ENCODE results near the gene IQSEC1.

Gene IQSEC1

GRCh38 chr3:12963922-12964701 is 109.1 kb downstream of the IQSEC1 start:
- DNase-seq = no peak

DNA sequence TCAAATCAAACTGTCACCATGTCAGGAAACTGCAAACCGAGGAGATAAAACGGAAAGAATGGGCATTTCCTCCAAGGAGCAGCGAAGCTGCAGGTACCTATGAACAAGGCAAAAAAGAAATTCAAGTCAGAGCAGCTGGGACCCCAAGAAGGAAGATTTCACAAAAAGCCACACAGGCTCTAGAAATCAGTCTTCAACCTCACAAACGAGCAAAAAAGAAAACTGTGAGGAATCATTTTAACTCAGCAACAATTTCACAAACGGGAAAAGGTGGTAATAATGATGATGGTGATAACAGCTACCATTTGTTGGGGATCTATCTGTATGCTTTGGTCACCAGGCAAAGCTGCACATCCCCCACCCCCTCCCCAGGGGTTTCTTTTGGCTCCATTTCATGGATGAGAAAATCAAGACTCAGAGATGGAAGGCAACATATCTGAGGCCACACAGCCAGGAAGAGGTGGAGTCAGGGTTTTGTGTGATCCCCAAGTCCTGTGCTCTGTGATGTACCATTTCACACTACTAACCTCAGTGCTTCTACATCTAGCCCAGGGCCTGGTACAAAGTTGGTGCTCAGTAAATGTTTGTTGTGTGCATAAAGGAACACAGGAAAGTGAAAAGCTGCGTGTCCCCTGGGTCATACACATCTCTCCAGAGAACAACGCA is 109.9 kb downstream of the IQSEC1 start:
- no peak for DNase-seq

- no peak for DNase-seq
Observed at GRCh38 chr3:12962292-12962691, 110.9 kb downstream of the IQSEC1 start.

DNA sequence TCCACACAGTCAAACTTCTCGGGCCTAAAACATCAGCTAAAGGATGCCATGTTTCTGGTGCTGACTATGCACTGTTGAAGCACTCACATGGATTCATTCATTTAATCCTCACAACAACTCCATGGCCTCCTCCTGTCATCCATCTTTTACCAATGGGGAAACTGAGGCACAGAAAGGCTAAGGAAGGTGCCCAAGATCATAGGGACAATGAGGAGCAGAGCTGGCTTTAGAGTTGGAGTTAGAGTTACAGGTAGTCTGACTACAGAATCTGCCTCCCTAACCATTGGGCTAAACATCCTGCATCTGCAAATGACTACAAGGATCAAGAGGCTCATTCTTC is 111.6 kb downstream of the IQSEC1 start:
- DNase-seq = no peak

GRCh38 chr3:12961007-12961696 is 112.1 kb downstream of the IQSEC1 start:
- DNase-seq = no peak

DNA sequence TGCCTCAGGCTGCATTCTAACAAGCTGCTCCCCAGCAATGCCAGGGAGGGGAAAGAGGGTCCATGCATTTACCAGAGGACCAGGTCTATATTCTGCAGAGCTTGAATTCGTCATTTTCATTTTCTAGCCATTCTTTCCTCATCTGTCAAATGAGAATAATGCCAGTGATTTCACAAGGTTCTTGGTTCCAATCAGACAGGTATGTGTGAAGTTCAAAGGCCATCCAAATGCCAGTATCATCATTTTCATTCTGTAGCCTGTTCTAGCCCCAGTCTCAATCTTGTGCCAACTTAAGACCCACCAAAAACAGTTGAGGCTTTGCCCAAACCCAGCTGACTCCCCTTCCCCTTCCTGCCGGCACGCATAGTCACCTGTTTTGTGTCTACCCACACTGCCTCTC is 112.7 kb downstream of the IQSEC1 start:
- DNase-seq = no peak

DNA sequence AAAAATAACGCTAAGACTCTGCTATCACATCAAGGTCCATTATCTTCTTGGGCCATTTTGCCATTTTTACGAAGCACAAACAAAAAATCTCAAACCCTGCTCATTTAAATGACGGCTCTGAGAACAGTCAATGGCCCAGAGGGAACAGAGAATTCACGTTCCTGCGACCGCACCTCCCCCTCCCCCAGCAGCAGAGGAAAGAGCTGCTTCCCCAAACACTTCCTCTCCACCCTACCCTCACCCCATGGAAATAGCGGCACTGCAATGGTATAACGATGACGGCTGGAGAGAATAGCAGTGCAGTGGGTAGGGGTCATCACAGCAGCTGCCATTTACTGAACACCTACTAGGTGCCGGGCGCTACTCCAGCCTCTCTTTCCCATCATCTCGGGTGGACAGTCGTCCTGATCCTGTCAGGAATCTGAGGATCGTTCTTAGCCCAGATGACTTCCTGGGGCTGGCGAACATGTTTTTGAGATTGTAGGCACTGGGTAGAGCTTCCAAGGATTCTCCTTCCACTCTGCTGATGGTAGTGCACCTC is 113.3 kb downstream of the IQSEC1 start:
- DNase-seq = no peak

DNA sequence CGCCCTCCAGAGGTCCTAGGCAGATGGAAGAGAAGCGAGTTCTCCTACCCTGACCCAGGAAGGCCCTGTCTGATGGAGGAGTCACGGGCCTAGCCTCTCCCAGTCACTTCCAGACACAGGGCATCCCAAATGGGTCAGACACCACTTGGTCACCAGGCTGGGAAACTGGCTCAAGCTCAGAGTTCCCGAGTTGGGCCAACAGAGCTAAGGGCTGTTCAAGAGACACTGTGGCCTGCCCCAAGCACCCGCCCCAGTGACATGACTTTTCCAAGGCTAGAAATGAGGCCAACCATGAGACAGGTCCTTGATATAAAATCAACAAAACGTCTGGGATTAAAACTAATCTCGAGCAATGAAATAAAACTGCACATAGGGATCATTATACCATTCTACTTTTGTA is 113.8 kb downstream of the IQSEC1 start:
- DNase-seq = no peak

DNA sequence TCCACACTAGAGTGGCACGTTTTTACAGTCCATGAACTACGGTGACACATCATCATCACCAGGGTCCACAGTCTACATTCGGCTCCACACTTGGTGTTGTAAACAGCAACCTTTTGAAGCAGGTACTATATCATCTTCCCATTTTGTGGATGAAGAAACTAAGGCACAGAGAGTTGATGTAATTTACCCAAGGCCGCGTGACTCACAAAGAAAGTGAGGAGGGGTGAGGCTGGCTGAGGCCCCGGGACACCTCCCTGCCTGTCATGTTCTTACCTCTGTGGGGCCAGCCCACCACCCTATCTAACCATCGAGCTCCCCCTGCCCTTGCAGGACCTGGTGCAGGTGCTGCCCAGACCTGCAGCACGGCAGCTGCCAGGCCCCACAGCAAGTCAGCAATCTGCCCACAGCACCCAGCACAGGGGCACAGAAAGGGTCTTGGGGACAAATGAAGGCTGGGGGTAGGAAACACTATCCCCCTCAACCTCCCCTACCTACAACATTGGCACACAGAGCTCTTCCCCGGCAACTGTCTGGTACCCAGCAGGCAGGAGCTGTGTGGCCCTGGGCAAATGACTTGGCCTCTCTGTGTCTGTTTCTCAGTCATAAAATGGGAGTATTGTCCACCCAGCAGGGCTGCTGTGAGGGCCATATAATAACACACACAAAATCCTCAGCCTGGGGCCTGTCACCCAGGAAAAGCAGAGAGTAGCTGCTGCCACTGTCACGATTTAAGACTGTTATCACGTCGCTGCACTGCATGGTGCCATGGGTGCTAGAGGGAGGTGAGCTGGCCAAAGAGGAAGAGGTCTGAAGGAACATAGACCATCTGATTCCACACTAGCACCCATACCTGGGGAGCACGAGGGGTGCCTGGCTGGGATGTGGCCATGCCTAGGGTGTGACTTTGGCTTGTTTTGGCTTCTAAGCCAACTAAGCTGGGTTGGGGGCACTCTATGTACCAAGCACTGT is 115.1 kb downstream of the IQSEC1 start:
- no peak for DNase-seq

- DNase-seq = no peak
Observed at GRCh38 chr3:12957339-12957738, 115.9 kb downstream of the IQSEC1 start.

- DNase-seq = no peak
Observed at GRCh38 chr3:12956316-12956660, 116.9 kb downstream of the IQSEC1 start.

DNA sequence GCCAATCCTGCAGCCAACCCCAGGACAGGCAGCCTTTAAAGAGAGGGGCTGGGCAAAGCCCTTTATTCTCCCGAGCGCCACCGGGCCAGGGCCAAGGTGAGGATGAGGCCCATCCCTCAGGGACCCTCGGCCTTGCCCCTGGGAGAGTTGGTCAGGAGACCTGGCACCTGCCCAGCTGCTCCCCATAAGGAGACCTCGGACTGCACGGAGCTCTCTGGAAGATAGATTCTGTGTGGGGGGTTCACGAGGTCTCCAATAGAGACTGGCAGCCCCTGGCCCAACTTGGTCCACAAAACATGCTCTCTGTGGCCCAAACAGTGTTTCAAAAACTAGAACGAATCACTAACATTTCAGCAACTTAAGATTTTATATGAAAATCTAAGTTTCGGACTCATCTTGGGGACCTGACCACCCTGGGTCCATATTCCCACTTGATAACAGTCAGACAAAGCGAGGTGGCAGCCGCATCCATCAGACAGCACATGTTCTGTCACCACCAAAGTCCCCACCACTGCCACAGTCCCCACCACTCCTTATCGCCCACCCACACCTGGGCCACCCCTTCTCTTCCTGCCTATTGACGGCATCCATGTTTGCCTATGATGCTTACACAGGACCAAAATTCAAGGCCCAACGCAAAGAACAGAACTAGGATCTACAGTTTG is 117.4 kb downstream of the IQSEC1 start:
- no peak for DNase-seq

- no peak for DNase-seq
Observed at GRCh38 chr3:12954891-12955650, 118.2 kb downstream of the IQSEC1 start.

- no peak for DNase-seq
Observed at GRCh38 chr3:12954180-12954579, 119.0 kb downstream of the IQSEC1 start.

DNA sequence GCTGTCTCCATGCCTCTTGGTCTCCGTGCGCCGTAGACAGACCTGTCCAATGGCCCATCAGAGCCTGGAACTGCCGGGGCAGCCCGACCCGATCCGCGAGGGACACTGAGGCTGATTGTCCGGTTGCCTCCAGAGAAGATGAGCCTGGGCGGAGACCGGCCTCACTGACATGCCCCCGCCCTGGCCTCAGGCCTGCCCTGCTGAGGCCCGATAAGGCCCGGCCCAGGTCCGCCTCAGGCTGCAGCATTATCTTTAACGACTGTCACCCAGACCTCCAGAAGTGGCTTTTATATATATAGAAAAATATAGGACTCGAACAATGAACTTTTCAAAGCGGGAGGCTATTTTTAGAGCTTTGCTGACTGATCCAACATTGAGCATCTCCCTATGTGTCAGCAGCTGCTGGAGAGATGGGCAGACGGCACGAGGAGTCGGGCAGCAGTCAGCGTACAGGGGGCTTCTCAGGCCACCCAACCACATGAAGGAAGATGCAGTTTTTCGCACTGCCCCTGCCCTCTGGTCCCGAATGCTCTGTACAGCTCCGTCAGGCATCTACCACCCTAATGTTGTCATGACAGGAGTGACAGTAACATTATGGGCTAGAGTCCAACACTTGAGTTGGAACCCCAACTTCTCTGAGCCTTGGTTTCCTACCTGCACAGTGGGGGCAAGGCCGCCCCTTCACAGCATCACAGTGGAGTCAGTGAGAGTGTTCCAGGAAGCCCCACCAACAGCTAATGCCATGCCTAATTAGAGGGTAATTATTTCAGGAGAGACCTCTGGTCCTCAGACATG is 119.8 kb downstream of the IQSEC1 start:
- DNase-seq = no peak

DNA sequence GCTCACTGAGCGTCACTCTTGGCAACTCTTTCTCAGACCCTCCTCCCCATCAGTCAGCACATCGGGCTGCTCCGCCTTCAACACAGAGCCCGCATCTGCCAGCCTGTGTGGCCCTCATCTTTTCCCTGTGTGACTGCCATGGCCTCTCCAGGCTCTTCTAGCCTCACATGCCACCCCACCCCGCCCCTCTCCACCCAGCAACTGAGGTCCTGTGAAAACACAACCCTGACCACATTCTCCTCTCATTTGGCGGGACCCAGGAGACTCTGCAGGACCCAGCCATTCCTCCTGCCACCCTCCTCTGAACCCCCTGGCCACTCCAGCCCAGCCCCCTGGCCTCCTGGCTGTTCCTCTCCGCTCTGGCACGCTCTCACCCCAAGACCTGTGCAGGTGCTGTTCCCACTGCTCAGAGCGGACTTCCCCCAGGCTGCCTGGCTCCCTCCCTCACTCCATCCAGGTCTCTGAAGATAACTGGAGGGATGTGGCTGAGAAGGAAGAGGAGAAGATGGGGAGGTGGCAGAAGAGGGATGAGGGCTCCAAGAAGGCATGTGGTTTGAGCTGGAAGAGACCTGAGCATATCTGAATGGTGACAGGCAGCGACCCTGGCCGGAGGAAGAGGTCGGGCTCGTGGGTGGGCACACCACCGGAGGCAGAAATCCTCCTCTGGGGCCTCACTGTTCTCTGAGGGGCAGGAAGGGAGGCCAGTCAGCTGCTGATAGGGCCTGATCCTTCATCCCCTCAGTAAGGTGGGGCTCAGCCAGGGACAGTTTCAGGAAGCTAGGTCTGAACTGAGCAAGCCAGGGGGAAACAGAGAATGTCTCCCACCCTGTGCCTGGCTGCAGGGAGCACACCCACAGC is 120.7 kb downstream of the IQSEC1 start:
- no peak for DNase-seq

DNA sequence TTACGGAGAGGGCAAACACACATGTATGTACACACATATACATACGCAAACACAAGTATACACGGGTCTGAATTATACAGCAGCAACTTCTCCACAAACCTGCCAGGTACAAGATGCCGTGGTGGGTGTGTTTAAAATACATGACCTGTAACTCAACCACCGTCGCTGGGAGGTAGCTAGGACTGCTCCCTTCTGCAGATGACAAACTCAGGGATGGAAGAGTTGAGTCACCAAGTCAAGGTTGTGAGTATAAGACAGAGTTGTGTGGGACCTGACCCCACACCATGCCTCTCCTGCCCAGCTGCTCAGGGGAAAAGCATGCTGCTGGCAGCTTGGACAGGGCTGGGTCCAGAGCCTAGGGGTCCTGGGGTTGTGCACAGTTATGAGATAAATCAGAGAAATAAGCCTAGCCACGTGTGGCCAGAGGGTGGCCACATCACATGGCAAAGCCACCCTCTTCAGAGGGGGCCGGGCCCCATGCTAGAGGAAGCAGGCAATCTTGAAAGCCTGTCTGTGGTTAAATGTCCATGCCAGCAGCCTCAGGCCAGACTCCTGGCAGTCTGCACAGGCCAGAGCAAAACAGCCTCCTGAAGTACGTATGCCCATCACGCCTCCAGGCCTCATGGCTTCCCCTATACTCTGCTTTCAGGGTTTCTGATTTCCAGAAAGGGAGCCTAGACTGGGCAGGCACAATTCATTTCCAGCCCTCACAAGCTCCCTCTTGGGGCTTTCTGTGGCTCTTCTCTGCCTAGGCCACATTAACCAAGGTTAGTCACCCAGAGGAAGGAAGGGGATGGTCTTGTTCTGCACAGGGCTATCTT is 124.1 kb downstream of the IQSEC1 start:
- no peak for DNase-seq

- DNase-seq = no peak
Observed at GRCh38 chr3:12948371-12948770, 124.9 kb downstream of the IQSEC1 start.
